GM12865 (cell line): ENCODE results near the gene KCTD7.
A peak's percentile ranks its signal among the peaks of the same experiment; 100 is the strongest.
"Not testable (repeated sequence)": the region's sequence is repeated elsewhere in the genome, so short reads cannot be mapped to it uniquely, and the experiment has no call there.

Source experiments
- DNase-seq: peaks from one replicate; pipeline ENCODE4 v3.0.0; 2010; ENCODE audit warnings: low read depth
- H3K4me3 ChIP-seq: 2 replicates; pipeline ENCODE4 v1.5.1; 2011; ENCODE audit warnings: mild to moderate bottlenecking, low read depth, low read length, control low read depth
- TF ChIP-seq, protein P1 (sequence below): IDR thresholded peaks from 2 replicates; pipeline ENCODE4 v1.5.1; 2011; ENCODE audit warnings: low read length, control low read depth, low read depth, inconsistent platforms; ENCODE audit not compliant: insufficient read depth; ENCODE audit errors: missing control alignments

Gene KCTD7

DNA sequence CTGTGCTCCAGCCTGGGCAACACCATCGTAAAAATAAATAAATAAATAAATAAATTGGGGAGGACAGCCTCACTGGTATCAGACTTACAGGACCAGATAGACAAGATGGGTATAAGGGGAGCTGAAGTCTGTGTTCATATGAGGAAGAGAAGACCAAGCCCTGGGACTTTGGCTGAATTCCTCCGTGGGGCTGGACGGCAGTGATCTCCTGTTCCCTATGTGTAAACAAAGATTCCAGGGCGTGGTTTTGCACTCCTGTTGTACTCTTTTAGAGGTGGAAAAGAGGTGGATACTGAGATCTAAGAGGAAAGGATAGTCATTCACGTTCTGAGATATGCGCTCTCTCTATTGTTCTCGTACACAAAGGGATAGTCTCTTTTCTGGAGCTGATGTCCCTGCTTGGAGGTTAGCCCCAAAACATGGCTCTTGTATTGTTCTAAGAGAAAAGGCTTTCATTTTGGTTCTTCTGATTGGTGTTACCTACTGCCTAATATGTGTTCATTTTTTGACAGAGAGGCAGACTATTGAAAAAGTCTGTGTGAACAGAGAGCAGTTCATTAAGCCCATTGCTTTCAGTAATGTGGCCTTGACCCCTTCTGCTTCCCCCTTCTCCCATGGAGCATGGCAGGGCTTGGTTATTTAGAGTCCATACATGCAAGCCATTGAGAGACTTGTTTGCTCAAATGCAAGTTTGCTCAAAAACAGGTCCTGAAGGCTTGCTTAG, 12.3 kb downstream of the KCTD7 start:
- TF ChIP-seq, protein P1, sequence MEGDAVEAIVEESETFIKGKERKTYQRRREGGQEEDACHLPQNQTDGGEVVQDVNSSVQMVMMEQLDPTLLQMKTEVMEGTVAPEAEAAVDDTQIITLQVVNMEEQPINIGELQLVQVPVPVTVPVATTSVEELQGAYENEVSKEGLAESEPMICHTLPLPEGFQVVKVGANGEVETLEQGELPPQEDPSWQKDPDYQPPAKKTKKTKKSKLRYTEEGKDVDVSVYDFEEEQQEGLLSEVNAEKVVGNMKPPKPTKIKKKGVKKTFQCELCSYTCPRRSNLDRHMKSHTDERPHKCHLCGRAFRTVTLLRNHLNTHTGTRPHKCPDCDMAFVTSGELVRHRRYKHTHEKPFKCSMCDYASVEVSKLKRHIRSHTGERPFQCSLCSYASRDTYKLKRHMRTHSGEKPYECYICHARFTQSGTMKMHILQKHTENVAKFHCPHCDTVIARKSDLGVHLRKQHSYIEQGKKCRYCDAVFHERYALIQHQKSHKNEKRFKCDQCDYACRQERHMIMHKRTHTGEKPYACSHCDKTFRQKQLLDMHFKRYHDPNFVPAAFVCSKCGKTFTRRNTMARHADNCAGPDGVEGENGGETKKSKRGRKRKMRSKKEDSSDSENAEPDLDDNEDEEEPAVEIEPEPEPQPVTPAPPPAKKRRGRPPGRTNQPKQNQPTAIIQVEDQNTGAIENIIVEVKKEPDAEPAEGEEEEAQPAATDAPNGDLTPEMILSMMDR: no peak
- H3K4me3 ChIP-seq: no peak overlapping the region
- no peak for DNase-seq

DNA sequence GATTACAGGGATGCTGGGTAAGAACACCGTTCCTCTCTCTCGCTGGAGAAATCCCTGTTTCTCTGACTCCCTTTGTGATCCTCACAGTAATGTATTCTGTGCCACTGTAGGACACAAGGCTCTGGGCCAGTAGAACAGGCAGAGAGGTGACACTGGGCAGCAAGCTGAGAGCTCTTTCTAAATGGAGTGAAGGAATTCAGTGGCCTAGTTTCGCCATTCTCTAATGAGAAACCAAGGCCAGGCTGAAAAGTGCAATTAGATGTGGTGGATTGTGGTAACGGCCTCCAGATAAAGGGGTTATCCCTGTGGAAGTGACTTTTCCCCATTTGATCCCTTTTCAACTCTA, 12.8 kb downstream of the KCTD7 start:
- no peak overlapping the region for H3K4me3 ChIP-seq
- DNase-seq: no peak
- TF ChIP-seq, protein P1: no peak

DNA sequence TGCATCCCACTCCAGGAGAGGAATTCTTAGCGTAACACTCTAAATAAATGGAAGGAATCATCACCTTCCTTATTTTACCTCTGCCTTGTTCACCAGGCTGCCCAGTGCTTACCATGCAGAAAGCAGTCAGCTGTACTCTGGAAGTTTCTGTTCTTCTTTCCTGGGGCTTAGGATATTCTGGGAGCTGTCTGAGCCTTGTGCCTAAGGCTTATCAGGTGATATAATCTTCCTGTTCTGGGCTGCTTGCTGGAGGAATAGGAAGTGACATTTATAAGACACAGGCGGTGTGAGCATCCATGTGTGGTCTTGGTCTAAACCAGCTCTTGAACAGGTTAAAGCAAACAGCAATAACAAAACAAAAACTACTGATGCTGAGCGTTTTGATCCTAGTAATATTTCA, 13.5 kb downstream of the KCTD7 start:
- no peak overlapping the region for H3K4me3 ChIP-seq
- TF ChIP-seq, protein P1: no peak

DNA sequence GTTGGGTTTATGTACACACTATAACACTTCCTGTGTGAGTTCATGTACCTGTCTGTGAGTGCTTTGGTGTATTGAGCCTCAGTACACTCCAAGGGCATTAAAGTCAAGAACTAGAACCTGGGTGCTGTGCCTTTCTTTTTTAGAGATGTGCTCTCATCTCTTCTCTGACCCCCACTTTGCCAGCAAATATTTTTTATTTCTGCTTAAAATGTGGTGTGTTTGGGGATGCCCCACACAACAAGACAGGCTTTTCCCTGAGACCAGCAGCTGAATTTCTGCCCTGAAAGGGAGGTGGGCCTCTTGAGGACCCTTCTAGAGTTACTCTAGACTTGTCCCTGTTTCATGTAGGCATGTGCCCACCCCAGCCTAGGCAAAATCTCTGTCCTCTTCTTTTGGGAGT, 14.3 kb downstream of the KCTD7 start:
- TF ChIP-seq, protein P1: no peak
- no peak for DNase-seq
- no peak overlapping the region for H3K4me3 ChIP-seq

More for the DNA sequence above, 13.5 kb downstream of the KCTD7 start:
- no peak for DNase-seq

DNA sequence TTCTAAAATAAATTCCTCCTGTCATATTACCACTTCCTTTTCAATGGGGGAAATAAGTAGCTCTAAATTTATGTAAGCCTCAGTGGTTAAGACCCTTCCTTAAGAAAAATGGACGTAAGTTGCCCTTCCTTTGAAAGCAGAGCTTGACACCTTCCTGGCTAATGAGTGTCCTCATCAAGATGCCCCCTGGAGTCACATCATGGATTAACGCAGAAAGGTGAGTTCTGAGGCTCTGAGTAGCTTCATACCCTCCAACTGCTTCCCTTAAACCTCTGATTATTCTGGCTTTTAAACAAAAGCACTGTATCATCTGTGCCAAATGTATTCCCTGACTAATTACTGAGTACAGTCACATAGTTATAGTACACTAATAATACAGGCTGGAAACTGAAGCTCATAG, 14.7 kb downstream of the KCTD7 start:
- H3K4me3 ChIP-seq: no peak overlapping the region
- TF ChIP-seq, protein P1: no peak
- DNase-seq: no peak

DNA sequence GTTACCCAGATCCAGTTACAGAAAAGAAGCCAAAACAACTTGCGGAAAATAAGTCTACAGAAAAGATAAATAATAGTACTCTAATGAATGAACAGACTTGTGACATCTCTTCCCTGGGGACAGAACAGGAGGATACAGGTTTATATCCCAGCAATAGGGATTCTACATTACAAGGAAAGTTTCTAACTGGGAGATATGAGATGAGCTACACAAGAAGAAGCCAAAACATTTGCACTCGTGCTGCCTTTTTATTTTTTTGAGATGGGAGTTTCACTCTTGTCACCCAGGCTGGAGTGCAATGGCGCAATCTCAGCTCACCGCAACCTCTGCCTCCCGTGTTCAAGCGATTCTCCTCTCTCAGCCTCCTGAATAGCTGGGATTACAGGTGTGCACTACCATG, 22.3 kb downstream of the KCTD7 start:
- DNase-seq, H3K4me3 ChIP-seq: not testable (repeated sequence)

DNA sequence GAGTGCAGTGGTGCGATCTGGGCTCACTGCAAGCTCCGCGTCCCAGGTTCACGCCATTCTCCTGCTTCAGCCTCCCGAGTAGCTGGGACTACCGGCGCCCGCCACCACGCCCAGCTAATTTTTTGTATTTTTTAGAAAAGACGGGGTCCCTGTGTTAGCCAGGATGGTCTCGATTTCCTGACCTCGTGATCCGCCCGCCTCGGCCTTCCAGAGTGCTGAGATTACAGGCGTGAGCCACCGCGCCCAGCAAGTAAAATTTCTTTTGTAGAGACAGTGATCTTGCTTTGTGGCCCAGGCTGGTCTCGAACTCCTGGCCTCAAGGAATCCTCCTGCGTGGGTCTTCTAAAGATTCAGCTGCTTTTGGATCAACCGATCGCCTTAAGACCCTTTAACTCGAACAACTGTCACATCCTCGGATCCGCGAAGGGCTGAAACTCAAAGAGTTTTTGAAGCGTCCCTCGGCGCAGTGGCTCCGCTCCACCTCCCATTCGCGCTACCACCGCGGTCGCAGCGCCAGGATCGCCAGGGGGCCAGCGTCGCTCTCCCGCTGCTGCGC, 25.1 kb downstream of the KCTD7 start:
- DNase-seq: not testable (repeated sequence)
- TF ChIP-seq, protein P1: peak; percentile 3
- H3K4me3 ChIP-seq: peak overlapping the region; percentile 97
